Transverse colon (tissue), 4 donors: ENCODE data around the gene ZNF189. TPM values are rescaled to one million over a fixed set of nuclear protein-coding genes. Genes with fewer than 3 reads are reported as not detected.

Experiments
- DNase-seq: peaks from one replicate; pipeline ENCODE4 v3.0.0-alpha.2; 2019
- H3K27ac ChIP-seq, 4 donors: fragments of 200-600 bp; sonication (generic); 2 replicates each; pipeline ENCODE4 v1.5.1; 2016 to 2018; ENCODE audit warnings: inconsistent platforms in 4 of 4
- H3K27me3 ChIP-seq: fragments of 200-600 bp; sonication (generic); 2 replicates; pipeline ENCODE4 v1.5.1; 2017; ENCODE audit warnings: inconsistent platforms
- H3K36me3 ChIP-seq, 4 donors: fragments of 200-600 bp; sonication (generic); 2 replicates each; pipeline ENCODE4 v1.5.1; 2017 to 2019; ENCODE audit warnings: inconsistent platforms in 4 of 4
- H3K4me1 ChIP-seq, 4 donors: fragments of 200-600 bp; sonication (generic); 2 replicates each; pipeline ENCODE4 v1.5.1; 2017 to 2020; ENCODE audit warnings: inconsistent platforms in 4 of 4
- H3K4me3 ChIP-seq, 4 donors: fragments of 200-600 bp; sonication (generic); 1 replicate in 1 of 4; 2 replicates in 3 of 4; pipeline versions ENCODE4 v1.5.1 to v1.6.1; 2017 to 2019; ENCODE audit warnings: inconsistent platforms in 4 of 4
- H3K9me3 ChIP-seq, 2 donors: fragments of 200-600 bp; sonication (generic); 2 replicates each; pipeline ENCODE4 v1.5.1; 2017 to 2019; ENCODE audit warnings: inconsistent platforms in 2 of 2
- EP300 ChIP-seq: sonication (generic); formaldehyde crosslinking; IDR thresholded peaks from one replicate; pipeline ENCODE4 v1.6.1; 2017; ENCODE audit warnings: antibody characterized with exemption, low read depth
- POLR2A ChIP-seq: fragments of 450-650 bp; IDR thresholded peaks from one replicate; pipeline ENCODE4 v1.6.1; 2016; ENCODE audit warnings: antibody characterized with exemption, mild to moderate bottlenecking, moderate library complexity
- POLR2AphosphoS5 ChIP-seq, 3 donors: sonication (generic); formaldehyde crosslinking; IDR thresholded peaks; one replicate each; pipeline ENCODE4 v1.6.1; 2016; ENCODE audit warnings: antibody characterized with exemption in 3 of 3
- WGBS, 2 donors: methylation state at CpG; one replicate each; pipeline ENCODE4 v1.1.5; 2018; ENCODE audit warnings: low coverage in 1 of 2; 5-methylcytosine and 5-hydroxymethylcytosine counted together
- in situ Hi-C, 4 donors: fragments of 200-750 bp; cut with MboI; loops; one replicate each; pipeline versions ENCODE4 v1.15.0 to v1.15.1; 2017; ENCODE audit warnings: low sequenced_read_pairs in 3 of 4, low pct_ligation_motif_present in 1 of 4, low pct_unique_long_range_greater_than_20kb in 1 of 4
- intact Hi-C: fragments of 100-400 bp; cut with DNase I; formaldehyde crosslinking; loops from one replicate; pipeline ENCODE4 v1.15.1; 2023; ENCODE audit warnings: low total_unique reads
- total RNA-seq, 4 donors: library from RNA; depleted of rRNA; stranded (reverse); fragments of >200 nt; gene quantifications; one replicate each; pipeline ENCODE4 v1.1.0, GENCODE V29; 2016
- TF ChIP-seq, protein P1 (sequence below), 5 experiments: fragments of 200-600 bp in 3 of 5; fragments of 450-650 bp in 2 of 5; sonication (generic) in 3 of 5; IDR thresholded peaks; 1 replicate in 2 of 5; 2 replicates in 3 of 5; pipeline ENCODE4 v1.5.1; 2016 to 2017; ENCODE audit warnings: antibody characterized with exemption in 5 of 5, inconsistent platforms in 3 of 5, mild to moderate bottlenecking in 2 of 5, moderate library complexity in 1 of 5

Gene ZNF189
- total RNA-seq, 4 donors from 2014 or later, result 5.6 to 21.3 (median 13.4) TPM

DNA sequence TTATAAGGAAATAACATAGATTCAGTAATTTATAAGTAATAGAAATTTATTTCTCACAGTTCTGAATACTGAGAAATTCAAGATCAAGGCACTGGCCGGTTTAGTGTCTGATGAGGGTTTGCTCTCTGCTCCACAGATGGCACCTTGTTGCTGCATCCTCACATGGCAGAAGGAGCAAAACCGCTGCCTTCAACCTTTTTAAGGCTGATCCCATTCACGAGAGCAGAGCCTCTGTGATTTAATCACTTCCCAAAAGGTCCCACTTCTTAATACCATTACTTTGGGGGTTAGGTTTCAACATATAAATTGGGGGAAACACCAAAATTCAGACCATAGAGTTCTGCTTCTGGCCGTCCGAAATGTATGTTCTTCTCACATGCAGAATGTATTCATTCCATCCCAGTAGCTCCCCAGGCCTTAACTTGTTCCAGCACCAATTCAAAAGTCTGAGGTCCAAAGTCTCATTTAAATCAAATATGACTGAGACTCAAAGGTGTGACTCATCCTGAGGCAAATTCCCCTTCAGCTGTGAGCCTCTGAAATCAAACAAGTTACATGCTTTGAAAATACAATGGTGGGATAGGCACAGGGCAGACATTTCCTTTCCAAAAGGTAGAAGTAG lies 44.4 kb upstream of the ZNF189 start:
- intact Hi-C loops (no loop called here), in situ Hi-C loops (no loop called here)
- H3K27ac ChIP-seq, result peak overlapping the region; percentile 62 to 81 (median 74)
- TF ChIP-seq POLR2AphosphoS5 (IDR thresholded peaks at IDR 0.05), result peak in 2 of 3 donors; percentile 18 to 43
- no peak for TF ChIP-seq POLR2A
- TF ChIP-seq EP300, result no peak
- H3K36me3 ChIP-seq, result no peaks in the 10 kb centered on the region
- DNase-seq, result peak; percentile 18
- H3K4me3 ChIP-seq, result no peak overlapping the region
- H3K27me3 ChIP-seq, result no peaks in the 10 kb centered on the region
- peaks cover 7 to 20% (median 13%) of the 10 kb centered on the region in 4 donors for H3K4me1 ChIP-seq
- WGBS, 2 donors, result 65 to 100% methylated on average over 1 to 5 of the region's 5 CpGs
- H3K9me3 ChIP-seq, result no peaks in the 10 kb centered on the region

DNA sequence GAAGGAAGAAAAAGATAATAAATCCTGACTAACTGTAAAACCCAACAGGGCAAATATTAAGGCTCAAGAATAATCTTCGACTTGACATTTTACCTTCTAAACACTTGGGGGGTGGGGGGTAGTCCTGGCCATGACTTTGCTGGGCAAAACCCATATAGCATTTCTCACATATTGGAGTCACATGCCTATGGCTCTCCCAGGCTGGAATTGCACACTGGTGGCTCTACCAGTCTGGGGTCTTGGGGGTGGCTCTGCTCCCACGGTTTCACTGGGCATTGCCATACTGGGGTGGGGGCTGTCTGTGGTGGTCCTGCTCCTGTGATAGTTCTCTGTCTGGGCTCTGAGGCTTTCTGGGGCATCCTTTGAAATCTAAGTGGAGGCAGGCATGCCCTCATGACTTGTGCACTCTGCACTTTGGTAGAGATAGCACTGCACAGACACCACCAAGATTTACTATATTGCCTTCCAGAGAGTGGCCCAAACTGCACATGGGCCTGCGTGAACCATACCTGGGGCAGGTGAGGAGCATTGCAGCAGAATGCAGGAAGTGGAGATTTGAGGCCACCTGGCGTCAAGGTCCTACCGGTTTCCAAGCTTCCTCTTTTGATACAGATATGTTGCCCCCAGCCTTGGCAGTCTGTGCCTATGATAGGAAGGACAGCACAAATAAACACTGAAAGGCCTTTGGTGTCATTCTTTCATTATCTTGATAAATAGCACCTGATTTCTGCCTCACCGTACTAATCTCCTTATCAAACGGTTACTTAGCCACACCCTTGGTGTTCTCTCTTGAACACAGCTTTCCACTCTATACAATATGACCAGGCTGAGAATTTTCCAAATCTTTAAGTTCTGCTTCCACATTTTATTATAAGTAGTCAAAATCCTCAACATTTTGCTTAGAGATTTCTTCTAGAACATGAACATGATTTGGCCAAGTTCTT lies 43.6 kb upstream of the ZNF189 start:
- Histone ChIP-seq H3K27ac (peak overlapping the region; percentile 62 to 81 (median 74)), H3K27me3 (no peaks in the 10 kb centered on the region), H3K4me1 (peaks cover 7 to 20% (median 13%) of the 10 kb centered on the region in 4 donors), H3K36me3 (no peaks in the 10 kb centered on the region), H3K4me3 (no peak overlapping the region), H3K9me3 (no peaks in the 10 kb centered on the region)
- 43 to 44% methylated on average over 3 to 7 of the region's 7 CpGs for WGBS, 2 donors
- in situ Hi-C loops, result no loop called here
- TF ChIP-seq EP300 (no peak), POLR2AphosphoS5 (IDR thresholded peaks at IDR 0.05) (no peak), POLR2A (no peak)
- TF ChIP-seq, protein P1, sequence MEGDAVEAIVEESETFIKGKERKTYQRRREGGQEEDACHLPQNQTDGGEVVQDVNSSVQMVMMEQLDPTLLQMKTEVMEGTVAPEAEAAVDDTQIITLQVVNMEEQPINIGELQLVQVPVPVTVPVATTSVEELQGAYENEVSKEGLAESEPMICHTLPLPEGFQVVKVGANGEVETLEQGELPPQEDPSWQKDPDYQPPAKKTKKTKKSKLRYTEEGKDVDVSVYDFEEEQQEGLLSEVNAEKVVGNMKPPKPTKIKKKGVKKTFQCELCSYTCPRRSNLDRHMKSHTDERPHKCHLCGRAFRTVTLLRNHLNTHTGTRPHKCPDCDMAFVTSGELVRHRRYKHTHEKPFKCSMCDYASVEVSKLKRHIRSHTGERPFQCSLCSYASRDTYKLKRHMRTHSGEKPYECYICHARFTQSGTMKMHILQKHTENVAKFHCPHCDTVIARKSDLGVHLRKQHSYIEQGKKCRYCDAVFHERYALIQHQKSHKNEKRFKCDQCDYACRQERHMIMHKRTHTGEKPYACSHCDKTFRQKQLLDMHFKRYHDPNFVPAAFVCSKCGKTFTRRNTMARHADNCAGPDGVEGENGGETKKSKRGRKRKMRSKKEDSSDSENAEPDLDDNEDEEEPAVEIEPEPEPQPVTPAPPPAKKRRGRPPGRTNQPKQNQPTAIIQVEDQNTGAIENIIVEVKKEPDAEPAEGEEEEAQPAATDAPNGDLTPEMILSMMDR (IDR thresholded peaks at IDR 0.05), result no peak
- intact Hi-C loops, result no loop called here
- no peak for DNase-seq

DNA sequence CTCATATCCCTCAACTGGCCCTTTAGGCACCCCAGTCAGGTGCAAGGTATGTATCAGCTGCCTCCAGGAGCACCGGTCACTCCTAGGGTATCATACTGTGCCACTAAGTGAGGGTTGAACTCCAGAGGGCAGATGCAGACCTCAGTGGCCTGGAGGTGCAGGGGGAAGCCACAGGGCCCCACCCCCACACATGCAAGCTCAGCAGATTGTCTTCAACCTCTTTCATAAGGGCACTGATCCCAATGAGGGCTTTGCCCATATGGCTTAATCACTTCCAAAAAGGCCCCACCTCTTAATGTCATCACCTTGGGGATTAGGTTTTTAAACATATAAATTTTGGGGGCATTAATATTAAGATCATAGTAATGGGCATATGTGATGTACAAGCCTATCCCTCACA lies 42.0 kb upstream of the ZNF189 start:
- 45% methylated on average over 1 of the region's 1 CpG; no CpG with 5 or more reads in 1 of the 2 donors for WGBS, 2 donors
- no peak for DNase-seq
- H3K4me1 ChIP-seq, result peaks cover 7 to 20% (median 13%) of the 10 kb centered on the region in 4 donors
- no peaks in the 10 kb centered on the region for H3K36me3 ChIP-seq
- intact Hi-C loops, result no loop called here
- in situ Hi-C loops, result no loop called here
- TF ChIP-seq POLR2AphosphoS5 (IDR thresholded peaks at IDR 0.05) (no peak), POLR2A (no peak), EP300 (no peak)
- TF ChIP-seq, protein P1 (IDR thresholded peaks at IDR 0.05), result no peak
- H3K27me3 ChIP-seq, result no peaks in the 10 kb centered on the region
- H3K27ac ChIP-seq, result no peak overlapping the region
- H3K4me3 ChIP-seq, result no peak overlapping the region
- no peaks in the 10 kb centered on the region for H3K9me3 ChIP-seq

DNA sequence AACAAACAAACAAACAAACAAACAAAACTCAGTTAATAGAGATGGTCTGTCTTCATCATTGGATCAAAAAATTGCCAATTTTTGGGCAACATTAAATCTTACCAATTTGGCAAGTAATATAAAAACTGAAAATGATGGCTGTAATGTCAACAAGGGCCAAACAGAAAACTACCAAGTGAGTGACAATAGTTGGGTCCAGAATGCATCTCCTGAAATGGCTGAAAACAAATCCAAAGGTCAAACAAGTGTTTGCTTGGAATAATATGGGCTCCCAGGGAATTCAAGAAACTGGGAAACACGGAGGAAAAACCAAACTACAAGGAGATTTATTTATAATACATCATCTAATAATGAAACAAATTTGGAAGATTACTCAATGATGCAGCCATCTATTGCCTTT lies 39.0 kb upstream of the ZNF189 start:
- Histone ChIP-seq H3K36me3 (no peaks in the 10 kb centered on the region), H3K9me3 (no peaks in the 10 kb centered on the region), H3K4me3 (no peak overlapping the region), H3K27me3 (no peaks in the 10 kb centered on the region), H3K27ac (no peak overlapping the region), H3K4me1 (peaks cover 5 to 11% (median 7%) of the 10 kb centered on the region in 4 donors)
- TF ChIP-seq POLR2AphosphoS5 (IDR thresholded peaks at IDR 0.05) (no peak), POLR2A (no peak), EP300 (no peak)
- TF ChIP-seq, protein P1 (IDR thresholded peaks at IDR 0.05), result no peak
- 63 to 73% methylated on average over 1 of the region's 1 CpG for WGBS, 2 donors
- in situ Hi-C loops (no loop called here), intact Hi-C loops (no loop called here)
- DNase-seq, result no peak
